KBM-7 (cell line): Measurements from ENCODE around the gene PCDHB9.
"Not testable (repeated sequence)": the region's sequence is repeated elsewhere in the genome, so short reads cannot be mapped to it uniquely, and the experiment has no call there.

Experiments used
- DNase-seq: peaks from one replicate; pipeline ENCODE4 v3.0.0-alpha.2; 2015
- in situ Hi-C: fragments of 300-500 bp; cut with MboI; formaldehyde crosslinking; loops from 2 replicates; pipeline ENCODE4 v1.14.3; 2020; ENCODE audit warnings: low sequenced_read_pairs, low pct_unique_long_range_greater_than_20kb, mixed read lengths

The PCDHB9 gene

DNA sequence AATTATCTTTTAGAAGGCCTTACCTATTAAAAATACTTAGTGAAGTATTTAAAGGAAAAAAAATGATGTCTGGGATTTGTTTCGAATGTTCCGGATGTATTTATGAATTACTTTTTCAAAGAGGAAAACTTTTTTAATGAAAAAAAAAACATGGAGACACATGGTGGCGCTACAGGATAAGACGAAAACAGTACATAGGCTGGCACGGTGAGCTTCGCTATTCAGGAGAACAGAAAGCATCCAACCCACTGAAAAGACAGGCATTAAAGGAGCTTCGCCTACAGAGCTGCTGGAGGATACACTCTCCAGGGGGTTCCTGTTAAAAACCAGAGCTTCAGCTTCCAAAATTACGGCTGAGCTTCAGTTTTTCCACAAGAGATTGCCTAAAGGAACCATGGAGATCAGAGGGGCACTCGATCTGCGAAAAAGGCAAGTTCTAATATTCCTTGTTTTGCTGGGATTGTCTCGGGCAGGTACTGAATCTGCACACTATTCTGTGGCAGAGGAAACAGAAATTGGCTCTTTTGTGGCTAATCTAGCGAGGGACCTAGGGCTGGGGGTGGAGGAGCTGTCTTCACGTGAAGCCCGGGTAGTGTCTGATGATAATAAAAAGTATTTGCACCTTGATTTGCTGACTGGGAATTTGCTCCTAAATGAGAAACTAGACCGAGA, 36.3 kb downstream of the PCDHB9 start, which contains the start of gene PCDHB14:
PCDHB14 (plus strand) TSS at position 232 of the 672 bp plus-strand sequence; CDS start at position 395, 163 bp downstream.
- in situ Hi-C loops: loop anchor here (25.0 kb wide), 1 partner anchor 339 kb away; no protein-coding TSS in a partner anchor
- DNase-seq: peak; percentile 47

DNA sequence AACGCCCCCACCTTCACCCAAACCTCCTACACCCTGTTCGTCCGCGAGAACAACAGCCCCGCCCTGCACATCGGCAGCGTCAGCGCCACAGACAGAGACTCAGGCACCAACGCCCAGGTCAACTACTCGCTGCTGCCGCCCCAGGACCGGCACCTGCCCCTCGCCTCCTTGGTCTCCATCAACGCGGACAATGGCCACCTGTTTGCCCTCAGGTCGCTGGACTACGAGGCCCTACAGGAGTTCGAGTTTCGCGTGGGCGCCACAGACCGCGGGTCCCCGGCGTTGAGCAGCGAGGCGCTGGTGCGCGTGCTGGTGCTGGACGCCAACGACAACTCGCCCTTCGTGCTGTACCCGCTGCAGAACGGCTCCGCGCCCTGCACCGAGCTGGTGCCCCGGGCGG, 37.9 kb downstream of the PCDHB9 start:
- in situ Hi-C loops: loop anchor here (25.0 kb wide), 1 partner anchor 337 kb away; no protein-coding TSS in a partner anchor

DNA sequence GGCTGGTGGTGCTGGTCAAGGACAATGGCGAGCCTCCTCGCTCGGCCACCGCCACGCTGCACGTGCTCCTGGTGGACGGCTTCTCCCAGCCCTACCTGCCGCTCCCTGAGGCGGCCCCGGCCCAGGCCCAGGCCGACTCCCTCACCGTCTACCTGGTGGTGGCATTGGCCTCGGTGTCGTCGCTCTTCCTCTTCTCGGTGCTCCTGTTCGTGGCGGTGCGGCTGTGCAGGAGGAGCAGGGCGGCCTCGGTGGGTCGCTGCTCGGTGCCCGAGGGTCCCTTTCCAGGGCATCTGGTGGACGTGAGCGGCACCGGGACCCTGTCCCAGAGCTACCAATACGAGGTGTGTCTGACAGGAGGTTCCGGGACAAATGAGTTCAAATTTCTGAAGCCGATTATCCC, 38.5 kb downstream of the PCDHB9 start:
- DNase-seq, in situ Hi-C loops: not testable (repeated sequence)

More for the DNA sequence above, 37.9 kb downstream of the PCDHB9 start:
- not testable (repeated sequence) for DNase-seq

DNA sequence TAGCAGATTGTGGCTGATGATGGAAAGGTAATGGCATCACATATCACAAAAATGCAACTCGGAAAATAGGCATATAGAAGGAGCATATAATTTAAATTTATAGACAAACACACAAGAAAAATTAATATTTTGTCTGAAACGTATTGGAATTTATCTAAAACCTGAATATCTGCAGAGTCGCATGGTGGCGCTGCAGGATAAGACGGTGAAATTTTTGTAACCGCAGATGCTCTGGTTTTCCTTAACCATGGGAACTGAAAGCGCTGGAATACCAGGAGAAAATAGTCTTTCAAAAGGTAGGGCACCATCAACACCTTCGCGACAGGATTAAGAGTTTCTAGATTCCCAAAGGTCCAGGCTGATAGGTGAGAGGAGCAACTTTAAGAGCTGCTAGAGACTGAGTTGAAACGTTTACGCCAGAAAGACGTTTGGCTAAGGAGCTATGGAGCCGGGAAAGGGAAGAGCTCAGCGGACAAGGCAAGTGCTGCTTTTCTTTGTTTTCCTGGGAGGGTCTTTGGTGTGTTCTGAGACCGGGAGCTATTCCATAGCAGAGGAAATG, 47.2 kb downstream of the PCDHB9 start:
- peak; percentile 28 for DNase-seq
- in situ Hi-C loops: no loop called here

DNA sequence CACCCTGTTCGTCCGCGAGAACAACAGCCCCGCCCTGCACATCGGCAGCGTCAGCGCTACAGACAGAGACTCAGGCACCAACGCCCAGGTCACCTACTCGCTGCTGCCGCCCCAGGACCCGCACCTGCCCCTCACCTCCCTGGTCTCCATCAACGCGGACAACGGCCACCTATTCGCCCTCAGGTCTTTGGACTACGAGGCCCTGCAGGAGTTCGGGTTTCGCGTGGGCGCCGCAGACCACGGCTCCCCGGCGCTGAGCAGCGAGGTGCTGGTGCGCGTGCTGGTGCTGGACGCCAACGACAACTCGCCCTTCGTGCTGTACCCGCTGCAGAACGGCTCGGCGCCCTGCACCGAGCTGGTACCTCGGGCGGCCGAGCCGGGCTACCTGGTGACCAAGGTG, 49.0 kb downstream of the PCDHB9 start:
- in situ Hi-C loops, DNase-seq: not testable (repeated sequence)

DNA sequence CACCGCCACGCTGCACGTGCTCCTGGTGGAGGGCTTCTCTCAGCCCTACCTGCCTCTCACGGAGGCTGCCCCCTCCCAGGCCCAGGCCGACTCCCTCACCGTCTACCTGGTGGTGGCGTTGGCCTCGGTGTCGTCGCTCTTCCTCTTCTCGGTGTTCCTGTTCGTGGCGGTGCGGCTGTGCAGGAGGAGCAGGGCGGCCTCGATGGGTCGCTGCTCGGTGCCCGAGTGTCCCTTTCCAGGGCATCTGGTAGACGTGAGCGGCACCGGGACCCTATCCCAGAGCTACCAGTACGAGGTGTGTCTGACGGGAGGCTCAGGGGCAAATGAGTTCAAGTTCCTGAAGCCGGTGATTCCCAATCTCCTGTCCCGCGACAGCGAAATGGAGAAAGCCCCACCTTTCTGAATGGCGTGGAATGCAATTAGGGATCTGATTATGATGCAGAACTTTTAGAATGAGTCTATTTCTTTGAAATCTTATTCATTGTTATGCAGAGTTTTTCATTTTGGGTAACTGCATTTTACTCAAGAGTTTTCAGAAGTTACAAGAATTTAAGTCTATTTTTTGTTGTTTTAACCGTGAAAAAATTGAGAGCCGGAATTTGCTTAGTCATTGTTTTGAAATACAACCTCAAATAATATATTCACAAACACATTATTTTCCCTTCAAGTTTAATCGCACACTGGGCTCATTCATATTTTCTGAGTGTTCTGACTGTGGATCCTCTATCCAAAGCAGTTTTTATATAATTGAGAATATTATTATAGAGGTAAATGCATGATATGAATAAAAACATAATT, 49.8 kb downstream of the PCDHB9 start:
- in situ Hi-C loops: no loop called here
- no peak for DNase-seq
